ENCODE measurements around the gene PITPNM3. TPM values are rescaled to one million over a fixed set of nuclear protein-coding genes. Genes with fewer than 3 reads are reported as not detected.

The PITPNM3 gene
- total and polyA plus RNA-seq, 2 of the 13 experiments (the other 11 are each of a cell fraction or from before 2014, with no cell fraction given), result 0.13 to 0.29 TPM

DNA sequence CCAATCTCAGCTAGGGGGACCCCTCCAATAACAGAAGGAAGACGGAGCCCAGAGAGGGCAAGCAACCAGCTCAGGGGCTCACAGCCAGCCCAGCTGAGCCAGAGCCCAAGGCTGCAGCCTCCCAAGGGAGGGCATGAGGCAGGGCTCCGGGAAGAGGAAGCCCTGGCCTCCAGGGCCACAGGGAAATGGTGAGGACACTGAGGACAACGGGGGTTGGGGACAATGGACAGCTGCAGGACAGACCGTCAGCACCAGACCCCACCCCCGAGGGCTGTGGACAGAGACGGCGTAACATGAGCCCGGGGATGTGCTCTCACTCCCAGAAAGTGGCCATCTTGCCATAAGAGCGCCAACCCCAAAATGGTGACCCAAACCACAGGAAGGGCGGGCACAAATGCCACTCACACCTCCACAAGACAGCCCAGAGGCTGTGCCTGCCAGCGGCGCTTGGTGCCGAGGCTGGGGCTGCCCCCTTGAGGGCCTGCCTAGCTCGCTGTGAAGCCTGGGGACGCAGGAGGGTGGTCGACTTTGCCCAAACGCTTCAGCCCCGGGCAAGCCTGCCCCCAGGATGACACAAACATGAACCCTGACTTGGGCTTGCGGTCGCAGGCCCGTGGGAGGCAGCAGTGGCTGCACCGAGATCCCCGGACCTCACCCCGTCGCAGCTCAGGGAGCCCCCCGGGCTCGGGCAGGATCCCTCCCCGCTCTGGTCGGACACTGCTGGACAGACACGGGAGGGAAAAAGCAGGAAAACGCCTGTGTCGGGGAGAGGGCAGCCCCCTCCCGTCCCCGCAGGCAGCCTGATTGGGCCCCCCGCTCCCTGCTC is 101.6 kb downstream of the PITPNM3 start:
- Histone ChIP-seq H4K20me1 (ENCODE audit: insufficient read depth, low read length) (no peaks in the 10 kb centered on the region), H3K4me2 (ENCODE audit: low read depth, low read length) (no peak overlapping the region), H3K27me3 (ENCODE audit: control insufficient read depth in 1 of 2, insufficient read depth in 2 of 2, low read length in 2 of 2) (peaks cover 0 to 3% of the 10 kb centered on the region in 2 experiments; a peak in 3 of 5 replicates), H3K9ac (ENCODE audit: insufficient read depth, low read depth, low read length) (no peak overlapping the region), H3K4me3 (replicated peaks in 1 of 3; ENCODE audit: insufficient read depth in 1 of 3, low read depth in 2 of 3, low read length in 3 of 3) (no peak overlapping the region), H3K4me1 (ENCODE audit: insufficient read depth, low read length) (peaks cover 35% of the 10 kb centered on the region), H2AFZ (ENCODE audit: low read length) (no peak overlapping the region), H3K9me3 (ENCODE audit: low read length) (no peaks in the 10 kb centered on the region), H3K79me2 (ENCODE audit: insufficient read depth, low read length) (no peaks in the 10 kb centered on the region), H3K36me3 (replicated peaks in 1 of 2; ENCODE audit: control insufficient read depth in 1 of 2, insufficient read depth in 2 of 2, low read length in 2 of 2) (peaks cover 0 to 2% of the 10 kb centered on the region in 2 experiments; a peak in 1 of 5 replicates), H3K27ac (ENCODE audit: extremely low read length, insufficient read depth, low read length) (no peak overlapping the region)
- POLR2A ChIA-PET, result no interaction called here
- CTCF ChIA-PET (ENCODE audit: low intra/inter-chr PET ratio, low total read pairs), result no interaction called here
- ATAC-seq (no peak), DNase-seq (ENCODE audit: low spot score) (no peak), FAIRE-seq (no peak)
- no TSS peak for BruUV-seq (replicated peaks)
- in situ Hi-C loops (cut with HindIII; ENCODE audit: extremely low pct_ligation_motif_present, low pct_unique_long_range_greater_than_20kb), result loop anchor here (5.0 kb wide), 1 partner anchor 53 kb away; no protein-coding TSS in a partner anchor
- intact Hi-C loops (cut with micrococcal nuclease; ENCODE audit: unreplicated experiment), result no loop called here
- 45% methylated on average over 5 of the region's 35 CpGs for WGBS (ENCODE audit: low lambda C conversion rate)
- TF ChIP-seq ZNF629 (CRISPR knock-in tag; conservative IDR thresholded peaks at IDR 0.05) (no peak), MBNL3 (CRISPR knock-in tag; conservative IDR thresholded peaks at IDR 0.05) (no peak), MYNN (CRISPR knock-in tag; IDR thresholded peaks at IDR 0.05; ENCODE audit: low read depth) (no peak), SNAPC2 (CRISPR knock-in tag; IDR thresholded peaks at IDR 0.05) (no peak), TARDBP (CRISPR knock-in tag; IDR thresholded peaks at IDR 0.05) (no peak), NFYC (CRISPR knock-in tag; IDR thresholded peaks at IDR 0.05) (no peak), ZNF768 (CRISPR knock-in tag; IDR thresholded peaks at IDR 0.05) (peak; percentile 92), MED8 (CRISPR knock-in tag; IDR thresholded peaks at IDR 0.05; ENCODE audit: insufficient replicate concordance) (no peak), ZNF530 (CRISPR knock-in tag; IDR thresholded peaks at IDR 0.05; ENCODE audit: low read depth) (no peak), ZNF713 (CRISPR knock-in tag; IDR thresholded peaks at IDR 0.05) (no peak), ZNF263 (CRISPR knock-in tag; IDR thresholded peaks at IDR 0.05) (no peak), EHMT2 (IDR thresholded peaks at IDR 0.05; ENCODE audit: borderline replicate concordance, low read depth, low read length) (no peak), ZNF143 (CRISPR knock-in tag; IDR thresholded peaks at IDR 0.05) (no peak)
- TF ChIP-seq, protein P1, sequence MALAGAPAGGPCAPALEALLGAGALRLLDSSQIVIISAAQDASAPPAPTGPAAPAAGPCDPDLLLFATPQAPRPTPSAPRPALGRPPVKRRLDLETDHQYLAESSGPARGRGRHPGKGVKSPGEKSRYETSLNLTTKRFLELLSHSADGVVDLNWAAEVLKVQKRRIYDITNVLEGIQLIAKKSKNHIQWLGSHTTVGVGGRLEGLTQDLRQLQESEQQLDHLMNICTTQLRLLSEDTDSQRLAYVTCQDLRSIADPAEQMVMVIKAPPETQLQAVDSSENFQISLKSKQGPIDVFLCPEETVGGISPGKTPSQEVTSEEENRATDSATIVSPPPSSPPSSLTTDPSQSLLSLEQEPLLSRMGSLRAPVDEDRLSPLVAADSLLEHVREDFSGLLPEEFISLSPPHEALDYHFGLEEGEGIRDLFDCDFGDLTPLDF (CRISPR knock-in tag; IDR thresholded peaks at IDR 0.05), result no peak
- TF ChIP-seq, protein P2, sequence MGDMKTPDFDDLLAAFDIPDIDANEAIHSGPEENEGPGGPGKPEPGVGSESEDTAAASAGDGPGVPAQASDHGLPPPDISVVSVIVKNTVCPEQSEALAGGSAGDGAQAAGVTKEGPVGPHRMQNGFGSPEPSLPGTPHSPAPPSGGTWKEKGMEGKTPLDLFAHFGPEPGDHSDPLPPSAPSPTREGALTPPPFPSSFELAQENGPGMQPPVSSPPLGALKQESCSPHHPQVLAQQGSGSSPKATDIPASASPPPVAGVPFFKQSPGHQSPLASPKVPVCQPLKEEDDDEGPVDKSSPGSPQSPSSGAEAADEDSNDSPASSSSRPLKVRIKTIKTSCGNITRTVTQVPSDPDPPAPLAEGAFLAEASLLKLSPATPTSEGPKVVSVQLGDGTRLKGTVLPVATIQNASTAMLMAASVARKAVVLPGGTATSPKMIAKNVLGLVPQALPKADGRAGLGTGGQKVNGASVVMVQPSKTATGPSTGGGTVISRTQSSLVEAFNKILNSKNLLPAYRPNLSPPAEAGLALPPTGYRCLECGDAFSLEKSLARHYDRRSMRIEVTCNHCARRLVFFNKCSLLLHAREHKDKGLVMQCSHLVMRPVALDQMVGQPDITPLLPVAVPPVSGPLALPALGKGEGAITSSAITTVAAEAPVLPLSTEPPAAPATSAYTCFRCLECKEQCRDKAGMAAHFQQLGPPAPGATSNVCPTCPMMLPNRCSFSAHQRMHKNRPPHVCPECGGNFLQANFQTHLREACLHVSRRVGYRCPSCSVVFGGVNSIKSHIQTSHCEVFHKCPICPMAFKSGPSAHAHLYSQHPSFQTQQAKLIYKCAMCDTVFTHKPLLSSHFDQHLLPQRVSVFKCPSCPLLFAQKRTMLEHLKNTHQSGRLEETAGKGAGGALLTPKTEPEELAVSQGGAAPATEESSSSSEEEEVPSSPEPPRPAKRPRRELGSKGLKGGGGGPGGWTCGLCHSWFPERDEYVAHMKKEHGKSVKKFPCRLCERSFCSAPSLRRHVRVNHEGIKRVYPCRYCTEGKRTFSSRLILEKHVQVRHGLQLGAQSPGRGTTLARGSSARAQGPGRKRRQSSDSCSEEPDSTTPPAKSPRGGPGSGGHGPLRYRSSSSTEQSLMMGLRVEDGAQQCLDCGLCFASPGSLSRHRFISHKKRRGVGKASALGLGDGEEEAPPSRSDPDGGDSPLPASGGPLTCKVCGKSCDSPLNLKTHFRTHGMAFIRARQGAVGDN (CRISPR knock-in tag; IDR thresholded peaks at IDR 0.05), result no peak
- TF ChIP-seq, protein P3, sequence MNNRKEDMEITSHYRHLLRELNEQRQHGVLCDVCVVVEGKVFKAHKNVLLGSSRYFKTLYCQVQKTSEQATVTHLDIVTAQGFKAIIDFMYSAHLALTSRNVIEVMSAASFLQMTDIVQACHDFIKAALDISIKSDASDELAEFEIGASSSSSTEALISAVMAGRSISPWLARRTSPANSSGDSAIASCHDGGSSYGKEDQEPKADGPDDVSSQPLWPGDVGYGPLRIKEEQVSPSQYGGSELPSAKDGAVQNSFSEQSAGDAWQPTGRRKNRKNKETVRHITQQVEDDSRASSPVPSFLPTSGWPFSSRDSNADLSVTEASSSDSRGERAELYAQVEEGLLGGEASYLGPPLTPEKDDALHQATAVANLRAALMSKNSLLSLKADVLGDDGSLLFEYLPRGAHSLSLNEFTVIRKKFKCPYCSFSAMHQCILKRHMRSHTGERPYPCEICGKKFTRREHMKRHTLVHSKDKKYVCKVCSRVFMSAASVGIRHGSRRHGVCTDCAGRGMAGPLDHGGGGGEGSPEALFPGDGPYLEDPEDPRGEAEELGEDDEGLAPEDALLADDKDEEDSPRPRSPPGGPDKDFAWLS (CRISPR knock-in tag; IDR thresholded peaks at IDR 0.05; ENCODE audit: borderline replicate concordance), result no peak

Data from HepG2 (cell line).